ENCODE results near the gene DHRS1. TPM values are rescaled to one million over a fixed set of nuclear protein-coding genes. Genes with fewer than 3 reads are reported as not detected.
"Not testable (repeated sequence)": the region's sequence is repeated elsewhere in the genome, so short reads cannot be mapped to it uniquely, and the experiment has no call there.

The DHRS1 gene
- total and polyA plus RNA-seq, 2 of the 4 experiments (the other 2 are of a cell fraction), result 15.8 to 38.6 TPM

DNA sequence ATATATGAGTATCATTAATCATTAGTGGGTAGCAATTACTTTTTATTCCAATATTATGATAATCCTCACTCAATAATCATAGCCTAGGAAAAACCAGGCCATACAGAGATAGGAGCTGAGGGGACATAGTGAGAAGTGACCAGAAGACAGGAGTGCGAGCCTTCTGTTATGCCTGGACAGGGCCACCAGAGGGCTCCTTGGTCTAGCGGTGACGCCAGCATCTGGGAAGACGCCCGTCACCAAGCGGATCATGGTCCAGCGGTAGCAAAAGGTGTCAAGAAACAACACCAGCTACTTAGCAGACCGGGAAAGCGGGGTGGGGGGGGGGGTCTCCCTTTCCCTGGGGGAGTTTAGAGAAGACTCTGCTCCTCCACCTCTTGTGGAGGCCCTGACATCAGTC, 28.3 kb upstream of the DHRS1 start:
- POLR2A ChIA-PET (ENCODE audit: unreplicated experiment); H3K4me2 ChIP-seq (ENCODE audit: low read depth, low read length); H3K56ac ChIP-seq (ENCODE audit: extremely low read depth, insufficient read depth, low read length); H3K4ac ChIP-seq (ENCODE audit: low read depth, low read length); H3K9ac ChIP-seq (ENCODE audit: low read depth, low read length); H3K79me1 ChIP-seq (ENCODE audit: low read depth in 1 of 2, low read length in 2 of 2); DNase-seq; H3K4me1 ChIP-seq (ENCODE audit: control insufficient read depth, insufficient read depth, low read length); H3K14ac ChIP-seq (replicated peaks; ENCODE audit: low read depth, low read length); H4K8ac ChIP-seq (ENCODE audit: low read depth in 2 of 2, low read length in 2 of 2); H4K20me1 ChIP-seq (ENCODE audit: insufficient read depth, low read length); H4K91ac ChIP-seq (ENCODE audit: insufficient read depth, low read depth, low read length); H3K9me1 ChIP-seq (ENCODE audit: insufficient read depth, low read length); H3K4me3 ChIP-seq (ENCODE audit: insufficient read depth, low read depth, low read length); H2BK20ac ChIP-seq (ENCODE audit: low read depth, low read length); BruUV-seq (replicated peaks); dilution Hi-C loops (cut with HindIII; ENCODE audit: low sequenced_read_pairs, unreplicated experiment); H3K27ac ChIP-seq (ENCODE audit: insufficient read depth, low read length); H2BK5ac ChIP-seq (ENCODE audit: low read depth, low read length, poor library complexity, severe bottlenecking); H3K18ac ChIP-seq (ENCODE audit: low read depth, low read length); in situ Hi-C loops (cut with MboI; ENCODE audit: low sequenced_read_pairs); H4K5ac ChIP-seq (ENCODE audit: low read depth, low read length); H2AK5ac ChIP-seq (ENCODE audit: low read depth, low read length); H2AK9ac ChIP-seq (replicated peaks; ENCODE audit: low read depth, low read length, poor library complexity); ATAC-seq (ENCODE audit: low read depth); H2BK120ac ChIP-seq (ENCODE audit: low read depth, low read length); H3K23ac ChIP-seq (ENCODE audit: low read depth, low read length); H3K36me3 ChIP-seq (ENCODE audit: control insufficient read depth, insufficient read depth, low read length); H3K9me3 ChIP-seq (ENCODE audit: control insufficient read depth, insufficient read depth, low read length); H2AFZ ChIP-seq (replicated peaks; ENCODE audit: low read length, poor library complexity); H2BK15ac ChIP-seq (ENCODE audit: low read depth, low read length): not testable (repeated sequence)
- H3K27me3 ChIP-seq (ENCODE audit: control insufficient read depth, insufficient read depth, low read length), result peaks cover 28% of the 10 kb centered on the region
- intact Hi-C loops (cut with micrococcal nuclease), result loop anchor here (1.0 kb wide), 1 partner anchor 108 kb away; no protein-coding TSS in a partner anchor
- no CpG with 5 or more reads among the region's 9 CpGs for WGBS, 2 experiments (ENCODE audit: extremely low coverage in 2 of 2, insufficient read length in 1 of 2)
- TF ChIP-seq, protein P1, sequence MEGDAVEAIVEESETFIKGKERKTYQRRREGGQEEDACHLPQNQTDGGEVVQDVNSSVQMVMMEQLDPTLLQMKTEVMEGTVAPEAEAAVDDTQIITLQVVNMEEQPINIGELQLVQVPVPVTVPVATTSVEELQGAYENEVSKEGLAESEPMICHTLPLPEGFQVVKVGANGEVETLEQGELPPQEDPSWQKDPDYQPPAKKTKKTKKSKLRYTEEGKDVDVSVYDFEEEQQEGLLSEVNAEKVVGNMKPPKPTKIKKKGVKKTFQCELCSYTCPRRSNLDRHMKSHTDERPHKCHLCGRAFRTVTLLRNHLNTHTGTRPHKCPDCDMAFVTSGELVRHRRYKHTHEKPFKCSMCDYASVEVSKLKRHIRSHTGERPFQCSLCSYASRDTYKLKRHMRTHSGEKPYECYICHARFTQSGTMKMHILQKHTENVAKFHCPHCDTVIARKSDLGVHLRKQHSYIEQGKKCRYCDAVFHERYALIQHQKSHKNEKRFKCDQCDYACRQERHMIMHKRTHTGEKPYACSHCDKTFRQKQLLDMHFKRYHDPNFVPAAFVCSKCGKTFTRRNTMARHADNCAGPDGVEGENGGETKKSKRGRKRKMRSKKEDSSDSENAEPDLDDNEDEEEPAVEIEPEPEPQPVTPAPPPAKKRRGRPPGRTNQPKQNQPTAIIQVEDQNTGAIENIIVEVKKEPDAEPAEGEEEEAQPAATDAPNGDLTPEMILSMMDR (conservative IDR thresholded peaks at IDR 0.05; ENCODE audit: low read depth, low read length), result peak; percentile 36; the same call in 1 of the 2 replicates
- TF ChIP-seq RAD21 (IDR thresholded peaks at IDR 0.05; ENCODE audit: low read length), result peak; percentile 35
- TF ChIP-seq SMC3 (IDR thresholded peaks at IDR 0.05; ENCODE audit: low read depth, low read length), result peak; percentile 27; the same call in 1 of the 2 replicates
- CTCF ChIA-PET, result interaction anchor here (1.9 kb wide), 1 partner anchor 104 kb away, joined by 12 read pairs; no protein-coding TSS in a partner anchor
